Measurements from ENCODE around the gene SLC39A5.
A peak's percentile ranks its signal among the peaks of the same experiment; 100 is the strongest.
"Not testable (repeated sequence)": the region's sequence is repeated elsewhere in the genome, so short reads cannot be mapped to it uniquely, and the experiment has no call there.

SLC39A5 gene

DNA sequence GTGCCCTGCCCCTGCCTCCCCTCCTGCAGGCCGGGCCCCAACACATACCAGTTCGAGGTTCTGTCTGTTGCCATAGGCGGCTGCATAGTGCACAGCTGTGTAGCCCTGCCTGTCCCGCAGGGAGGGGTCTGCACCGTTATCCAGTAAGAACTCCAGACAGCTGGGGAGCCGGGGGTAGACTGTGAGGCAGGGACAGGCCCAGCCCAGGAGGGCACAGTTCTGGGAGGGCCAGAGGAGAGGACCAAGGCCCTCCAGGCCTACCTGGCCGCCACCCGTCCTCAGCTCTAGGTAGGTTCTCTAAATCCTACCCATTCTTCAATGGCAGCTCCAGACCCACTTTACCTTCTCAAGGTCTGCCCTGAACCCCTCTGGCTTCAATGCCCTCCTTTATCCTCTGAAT, 18.9 kb downstream of the SLC39A5 start:
- DNase-seq: no peak

DNA sequence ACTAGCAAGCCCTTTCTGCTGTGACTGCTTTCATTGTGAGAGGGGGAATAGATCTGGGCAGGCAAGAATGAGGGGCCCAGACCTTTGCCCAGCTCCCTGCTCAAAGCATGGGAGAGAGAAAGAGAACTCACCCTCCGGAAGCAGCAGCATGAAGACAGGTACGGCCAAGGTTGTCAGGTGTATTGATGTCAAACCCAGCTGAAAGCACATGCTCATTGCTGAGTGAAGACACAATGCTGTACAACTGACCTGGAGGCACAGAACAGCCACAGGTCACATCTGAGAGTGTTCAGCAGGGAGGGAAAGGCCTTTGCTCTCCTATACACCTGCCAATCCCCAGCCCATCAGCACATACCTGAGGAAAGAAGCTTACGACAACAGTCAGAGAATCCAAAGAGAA, 22.8 kb downstream of the SLC39A5 start:
- no peak for DNase-seq

DNA sequence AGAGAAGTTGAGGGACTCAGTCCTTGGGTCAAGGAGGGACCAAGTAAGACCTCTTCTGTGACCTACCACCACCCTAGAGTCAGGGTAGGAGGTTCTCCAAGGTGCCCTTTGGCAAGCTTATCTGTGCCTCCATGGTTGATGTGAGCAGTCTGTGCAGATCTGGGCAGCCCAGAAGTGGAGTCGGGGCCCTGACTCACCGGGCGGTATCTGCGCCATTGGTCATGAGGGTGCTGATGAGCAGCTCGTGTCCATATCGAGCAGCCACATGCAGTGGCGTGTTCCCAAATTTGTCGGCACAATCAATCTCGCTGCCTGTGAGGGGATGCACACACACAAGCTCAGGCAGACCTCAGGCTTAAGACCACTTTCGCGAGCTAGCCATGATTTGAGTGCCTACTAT, 23.2 kb downstream of the SLC39A5 start:
- no peak for DNase-seq

DNA sequence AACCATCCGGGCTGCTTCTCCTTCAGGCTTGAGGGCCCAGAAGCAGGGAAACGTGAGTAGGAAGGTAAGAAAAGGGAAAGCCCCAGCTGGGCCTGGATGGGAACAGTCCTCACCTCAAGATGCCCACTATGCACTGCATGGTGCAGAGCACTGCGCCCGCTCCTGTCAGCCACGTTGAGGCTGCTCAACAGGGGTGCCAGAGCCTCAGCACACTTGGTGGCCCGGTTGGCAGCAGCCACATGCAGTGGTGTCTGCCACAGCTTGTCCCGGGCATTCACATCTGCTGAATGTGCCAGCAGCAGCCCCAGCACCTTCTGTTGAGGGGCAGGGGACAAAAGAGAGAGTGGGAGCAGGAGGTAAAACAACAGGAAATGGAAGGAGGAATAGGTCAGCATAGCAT, 25.8 kb downstream of the SLC39A5 start:
- DNase-seq: no peak

DNA sequence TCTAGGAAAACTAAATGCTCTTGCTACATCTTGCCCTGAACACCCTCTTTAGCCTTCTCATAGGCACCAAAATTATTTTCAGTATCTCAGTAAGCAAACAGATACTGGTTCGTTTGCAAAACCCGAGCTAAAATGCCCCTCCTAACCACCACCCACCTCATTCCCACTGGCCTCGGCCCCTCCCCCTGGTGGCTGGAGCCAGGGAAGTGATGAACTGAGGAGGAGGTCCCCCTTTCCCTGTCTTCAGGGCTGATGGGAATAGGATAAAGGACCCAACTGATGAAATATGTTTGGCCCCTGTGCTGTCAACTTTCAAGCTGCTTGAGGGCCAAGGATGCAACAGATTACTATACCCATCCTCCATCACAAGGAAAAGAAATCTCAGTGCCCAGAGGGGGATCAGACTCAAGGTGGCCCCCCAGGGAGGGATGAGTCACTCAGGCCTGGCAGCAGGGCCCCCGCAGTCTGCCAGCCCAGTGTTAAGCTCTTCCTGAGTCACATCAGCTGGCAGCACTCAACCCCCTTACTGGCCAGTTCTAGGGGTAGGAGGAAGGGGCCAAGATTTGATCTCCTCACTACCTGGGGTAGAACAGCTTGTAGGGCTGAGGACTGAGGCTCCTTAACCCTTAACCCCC, 26.6 kb downstream of the SLC39A5 start:
- no peak for DNase-seq

DNA sequence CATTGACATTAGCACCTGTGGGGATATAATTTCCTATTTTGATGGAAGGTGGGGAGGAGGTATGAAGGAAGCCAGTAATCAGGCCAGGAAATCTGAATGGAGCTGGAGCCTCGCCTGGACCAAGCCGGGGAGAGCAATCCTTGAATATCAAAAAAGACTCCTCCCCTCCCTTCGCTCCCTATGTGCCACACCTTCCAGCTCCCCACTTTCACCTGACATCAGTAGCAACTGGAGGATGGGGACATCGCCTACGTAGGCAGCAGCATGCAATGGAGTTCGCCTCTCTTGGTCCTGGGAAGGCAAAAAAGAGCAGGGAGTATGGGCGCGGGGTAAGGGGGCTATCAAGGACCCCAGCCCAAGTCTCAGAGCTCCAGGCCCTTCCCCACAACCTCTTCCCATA, 27.2 kb downstream of the SLC39A5 start:
- no peak for DNase-seq

DNA sequence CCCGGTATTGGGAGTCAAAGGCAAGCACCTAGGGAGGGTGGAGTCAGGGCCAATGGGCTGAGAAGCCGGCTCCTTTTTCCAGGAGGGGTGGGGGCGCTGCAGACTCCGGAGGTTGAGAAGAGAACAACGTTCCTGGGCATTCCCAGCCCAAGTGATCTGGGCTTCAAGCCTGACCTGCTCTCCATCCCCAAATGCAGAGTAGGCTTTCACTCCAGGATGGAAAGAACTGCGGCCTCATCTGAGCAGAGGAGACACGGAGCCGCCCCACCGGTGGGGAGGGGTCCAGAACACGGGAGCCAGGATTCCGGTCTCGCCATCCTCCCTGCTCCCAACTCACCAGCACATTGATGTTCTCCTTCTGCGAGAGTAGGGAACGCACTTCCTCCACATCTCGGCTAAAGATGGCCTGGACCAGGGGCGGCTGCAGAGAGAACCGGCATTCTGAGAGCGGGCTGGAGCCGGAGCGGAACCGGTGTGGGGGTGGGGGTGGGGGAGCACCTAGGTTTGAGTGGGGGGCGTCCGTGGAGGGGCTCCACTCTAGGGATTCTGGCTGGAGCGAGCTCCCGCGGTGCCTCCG, 27.7 kb downstream of the SLC39A5 start:
- peak; percentile 14 to 29 for DNase-seq

DNA sequence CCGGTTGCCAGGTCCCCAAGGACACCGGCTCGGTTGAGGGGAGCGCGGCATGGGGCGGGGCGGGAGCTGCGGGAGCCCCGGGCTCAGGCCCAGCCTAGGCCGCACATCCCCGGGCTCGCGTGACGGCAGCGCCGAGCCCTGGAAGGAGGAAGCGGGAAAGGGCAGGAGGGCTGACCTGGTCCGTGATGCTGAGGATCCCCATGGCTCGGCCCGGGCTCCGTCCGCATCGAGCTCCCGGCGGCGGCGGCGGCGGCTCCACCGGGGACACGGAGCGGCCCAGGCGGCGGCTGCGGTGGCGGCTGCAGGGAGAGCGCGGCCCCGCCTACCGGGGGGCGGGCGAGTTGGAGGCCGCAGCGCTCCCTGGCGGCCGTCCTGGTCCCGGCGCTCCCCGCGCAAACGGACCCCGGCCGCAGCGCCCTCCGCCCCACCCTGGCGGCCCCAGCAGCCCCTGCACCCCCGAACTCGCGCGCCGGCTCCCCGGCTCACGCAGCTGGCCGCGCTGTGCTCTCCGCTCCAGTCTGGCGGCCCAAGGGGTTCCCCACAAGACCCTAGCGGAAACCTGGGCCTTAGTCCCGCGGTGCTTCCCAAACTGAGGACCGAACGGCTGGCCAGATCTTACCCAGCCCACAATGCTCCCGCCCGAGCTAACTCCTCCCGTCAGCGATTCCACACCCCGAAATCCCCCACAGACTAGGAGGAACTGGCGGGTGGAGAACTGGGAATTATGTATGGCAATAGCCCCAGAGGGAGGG, 28.4 kb downstream of the SLC39A5 start, which contains the start of gene ANKRD52:
TSS of gene ANKRD52 (minus strand) at position 317 of the 752 bp plus-strand sequence. CDS start at position 202, 115 bp downstream.
- peak; percentile 66 to 78 for DNase-seq

DNA sequence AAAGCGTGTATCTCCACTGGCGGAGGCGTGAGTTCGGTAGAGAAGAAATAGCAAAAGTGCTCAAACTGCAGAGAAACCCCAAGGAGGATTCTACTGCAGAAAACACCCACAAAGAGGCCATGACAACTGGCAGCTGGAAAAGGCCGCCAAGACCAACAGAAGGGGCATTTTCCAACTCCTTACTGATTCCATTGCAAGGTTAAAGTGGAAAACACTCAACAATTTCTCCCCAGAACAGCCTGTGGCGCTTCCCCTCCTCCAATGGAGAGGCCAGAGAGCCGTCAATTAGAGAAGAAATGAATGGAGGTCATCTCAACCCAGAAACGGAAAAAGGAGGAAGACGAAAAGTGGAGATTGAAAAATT, 29.0 kb downstream of the SLC39A5 start:
- no peak for DNase-seq

DNA sequence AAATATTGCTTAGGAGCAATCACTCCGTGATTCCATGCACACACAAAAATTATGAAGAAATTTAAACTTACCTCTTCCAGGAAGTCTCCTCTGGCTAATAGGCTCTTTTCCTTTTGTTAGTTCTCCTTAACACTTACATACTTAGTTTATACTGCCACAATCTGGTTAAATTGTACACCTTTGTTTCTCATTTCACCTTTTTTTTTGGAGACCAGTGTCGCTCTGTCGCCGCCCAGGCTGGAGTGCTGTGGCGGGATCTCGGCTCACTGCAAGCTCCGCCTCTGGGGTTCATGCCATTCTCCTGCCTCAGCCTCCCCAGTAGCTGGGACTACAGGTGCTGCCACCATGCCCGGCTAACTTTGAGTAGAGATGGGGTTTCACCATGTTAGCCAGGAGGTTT, 30.5 kb downstream of the SLC39A5 start:
- no peak for DNase-seq

DNA sequence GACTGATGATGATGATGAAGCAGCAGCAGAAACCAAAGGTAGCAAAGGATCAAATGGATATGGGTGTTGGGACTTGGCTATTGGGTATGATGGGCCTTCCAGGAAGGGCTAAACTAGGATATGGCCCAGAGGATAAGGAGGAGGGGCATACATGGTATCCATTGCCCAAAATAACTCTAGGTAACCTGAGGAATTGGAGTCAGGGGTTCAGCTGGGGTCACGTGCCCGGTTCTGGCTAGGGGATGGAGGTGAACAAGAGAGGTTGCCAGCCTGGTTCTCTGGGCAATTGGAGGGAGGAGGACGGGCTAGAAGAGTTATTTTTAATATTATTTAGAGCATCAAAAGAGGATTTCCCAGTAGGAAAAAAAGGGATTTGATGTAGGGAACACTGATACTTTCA, 31.1 kb downstream of the SLC39A5 start:
- no peak for DNase-seq

DNA sequence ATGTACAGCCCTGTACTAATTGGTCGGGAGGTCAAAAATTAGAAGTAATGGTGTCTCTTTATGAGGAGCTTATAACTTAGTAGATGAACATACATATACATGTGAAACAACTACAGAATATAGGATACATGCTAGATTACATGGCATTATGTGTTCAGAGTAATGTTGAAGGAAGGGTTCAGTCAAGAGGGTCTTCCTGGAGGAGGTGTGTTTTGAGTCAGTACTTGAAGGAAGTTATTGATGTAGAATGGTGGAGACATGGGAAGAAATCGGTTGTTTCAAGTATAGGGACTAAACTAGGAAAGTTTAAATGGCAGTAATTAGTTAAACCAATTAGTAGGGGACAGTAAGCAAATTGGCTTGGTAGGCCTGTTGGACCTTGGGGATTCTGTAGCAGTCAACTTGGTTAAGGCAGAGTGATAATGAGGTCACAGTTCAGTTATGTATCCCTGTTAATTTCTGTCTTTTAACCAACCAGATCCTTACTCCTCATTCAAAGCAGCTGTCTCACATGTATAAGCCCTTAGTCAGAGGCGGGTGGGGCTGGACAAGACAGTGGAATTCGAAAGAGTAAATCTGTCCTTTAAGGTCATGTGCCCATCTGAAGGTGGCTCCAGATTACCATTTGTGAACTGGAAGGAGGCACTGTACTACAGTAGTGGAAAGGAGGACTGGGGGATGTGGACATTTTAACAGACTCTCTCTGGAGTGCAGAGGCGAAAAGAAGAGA, 31.8 kb downstream of the SLC39A5 start:
- no peak for DNase-seq

DNA sequence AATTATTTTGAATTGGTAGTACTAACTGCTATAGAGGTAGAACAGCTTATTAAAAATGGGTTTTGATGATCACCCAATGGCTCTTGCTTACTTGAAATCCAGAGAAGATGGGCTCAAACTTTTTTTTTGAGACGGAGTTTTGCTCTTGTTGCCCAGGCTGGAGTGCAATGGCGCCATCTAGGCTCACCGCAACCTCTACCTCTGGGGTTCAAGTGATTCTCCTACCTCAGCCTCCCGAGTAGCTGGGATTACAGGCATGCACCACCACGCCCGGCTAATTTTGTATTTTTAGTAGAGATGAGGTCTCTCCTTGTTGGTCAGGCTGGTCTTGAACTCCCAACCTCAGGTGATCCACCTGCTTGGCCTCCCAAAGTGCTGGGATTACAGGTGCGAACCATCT, 33.1 kb downstream of the SLC39A5 start:
- DNase-seq: not testable (repeated sequence)

DNA sequence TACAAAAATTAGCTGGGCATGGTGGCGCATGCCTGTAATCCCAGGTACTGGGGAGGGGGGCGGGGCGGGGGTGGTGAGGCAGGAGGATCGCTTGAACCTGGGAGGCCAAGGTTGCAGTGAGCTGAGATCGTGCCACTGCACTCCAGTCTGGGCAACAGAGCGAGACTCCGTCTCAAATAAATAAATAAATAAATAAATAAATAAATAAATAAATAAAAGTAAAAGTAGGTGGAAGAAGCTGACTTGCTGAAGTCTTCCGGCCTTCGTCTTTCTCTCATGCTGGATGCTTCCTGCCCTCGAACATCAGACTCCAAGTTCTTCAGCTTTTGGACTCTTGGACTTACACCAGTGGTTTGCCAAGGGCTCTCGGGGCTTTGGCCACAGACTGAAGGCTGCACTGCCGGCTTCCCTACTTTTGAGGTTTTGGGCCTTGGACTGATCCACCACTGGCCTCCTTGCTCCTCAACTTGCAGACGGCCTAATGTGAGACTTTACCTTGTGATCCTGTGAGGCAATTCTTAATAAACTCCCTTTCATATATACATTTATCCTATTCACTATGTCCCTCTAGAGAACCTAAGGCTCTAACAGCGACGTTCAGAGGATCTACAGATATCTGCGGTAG, 36.3 kb downstream of the SLC39A5 start:
- not testable (repeated sequence) for DNase-seq

DNA sequence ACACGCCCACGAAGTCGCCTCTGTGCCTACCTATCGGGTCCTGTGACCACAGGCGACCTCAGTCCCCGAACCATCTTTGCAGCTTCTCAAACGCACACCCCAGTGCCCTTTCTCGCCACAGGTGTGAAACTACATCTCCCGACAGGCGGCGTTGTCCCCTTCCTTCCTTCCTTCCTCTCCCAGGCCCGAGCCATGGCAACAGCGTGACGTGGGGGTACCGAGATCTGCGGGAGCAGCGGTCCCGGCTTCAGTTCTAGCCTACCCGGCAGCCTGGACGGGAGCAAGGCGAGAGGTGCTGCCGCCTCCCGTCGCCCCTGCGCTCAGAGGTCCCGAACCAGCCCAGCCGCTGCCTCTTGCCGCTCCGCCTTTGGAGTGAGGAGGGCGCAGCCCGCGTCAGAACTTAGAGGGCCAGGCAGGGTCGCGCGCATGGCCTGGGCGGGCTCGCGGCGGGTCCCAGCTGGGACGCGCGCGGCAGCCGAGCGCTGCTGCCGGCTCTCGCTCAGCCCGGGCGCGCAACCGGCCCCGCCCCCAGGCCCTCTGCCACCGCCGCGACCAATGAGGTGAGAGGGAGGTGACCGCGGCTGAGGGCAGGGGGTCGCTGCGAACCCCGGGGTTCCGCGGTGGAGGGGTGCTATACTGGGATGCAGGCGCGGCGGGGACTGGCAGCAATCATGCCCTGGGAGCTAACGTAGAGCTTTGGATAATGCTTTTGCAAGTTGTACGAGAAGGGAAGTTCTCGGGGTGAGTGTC, 37.0 kb downstream of the SLC39A5 start, which contains the start of gene COQ10A:
TSS of gene COQ10A (plus strand) at position 250 of the 750 bp plus-strand sequence. CDS start at position 427, 177 bp downstream.
- DNase-seq: peak; percentile 85 to 87

DNA sequence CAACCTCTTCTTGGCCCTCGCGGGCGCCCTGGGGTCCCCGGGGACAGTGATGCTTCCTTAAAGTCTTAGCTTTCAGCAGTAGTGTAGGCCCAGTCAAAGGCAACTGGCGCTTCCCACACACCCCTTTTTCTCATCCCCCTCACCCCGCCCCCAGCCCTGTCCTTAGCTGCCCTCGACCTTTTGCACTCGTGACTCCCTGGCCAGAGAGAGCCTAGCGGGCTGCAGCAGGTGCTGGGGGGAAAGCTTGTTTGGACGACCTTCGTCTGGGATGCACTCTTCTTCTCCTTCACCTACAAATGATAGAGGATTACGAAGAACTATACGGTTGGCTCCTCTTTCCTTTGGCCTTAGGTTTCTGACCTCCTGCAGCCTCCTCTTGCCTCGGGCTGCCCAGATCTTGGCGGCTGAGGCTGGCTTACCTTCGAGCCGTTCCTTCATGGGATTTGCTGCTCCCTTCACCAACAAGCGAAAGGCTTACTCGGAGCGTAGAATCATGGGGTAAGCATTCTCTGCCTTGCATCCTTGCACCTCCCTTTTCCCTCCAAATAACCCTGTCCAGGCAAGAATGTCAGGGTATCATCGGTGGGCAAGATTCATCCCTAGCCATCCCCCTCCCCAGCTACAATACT, 37.7 kb downstream of the SLC39A5 start:
- no peak for DNase-seq

DNA sequence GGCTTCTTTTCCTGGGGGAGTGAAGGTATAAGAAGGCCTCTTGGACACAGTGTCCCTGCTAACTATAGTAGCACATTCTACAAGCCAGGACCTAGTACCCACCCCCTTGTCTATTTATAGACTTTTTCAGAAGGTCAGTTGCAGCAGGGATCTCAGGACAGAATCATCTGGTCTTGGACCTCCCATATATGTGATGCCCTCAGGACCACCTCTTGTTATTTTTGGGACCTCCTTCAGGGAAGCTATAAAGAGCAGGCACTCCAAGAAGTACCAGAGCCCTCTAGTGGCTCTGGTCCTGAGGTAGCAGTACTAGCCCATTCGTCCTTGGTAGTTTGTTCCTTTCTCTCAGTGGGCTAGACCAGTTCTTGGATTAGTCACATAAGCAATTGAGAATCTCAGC, 41.2 kb downstream of the SLC39A5 start:
- peak in 1 of 2 experiments; percentile 4 for DNase-seq

DNA sequence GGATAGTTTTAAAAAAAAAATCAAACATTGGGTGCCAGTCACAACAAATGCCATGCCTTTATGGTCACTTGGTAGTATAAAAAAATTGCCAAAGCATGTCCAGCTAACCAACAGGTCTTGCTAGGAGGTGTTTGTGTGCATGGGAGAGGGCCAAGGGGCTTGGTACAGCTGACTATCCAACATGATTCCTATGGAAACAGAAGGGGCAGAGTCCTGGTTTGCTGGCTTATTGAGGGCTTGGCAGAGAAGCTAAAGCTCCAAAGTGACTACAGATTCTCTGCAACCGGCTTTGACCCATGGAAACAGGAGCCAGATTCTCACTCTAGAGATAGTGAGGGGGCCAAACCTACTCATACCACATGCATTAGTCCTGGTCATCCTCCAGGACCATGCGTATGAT, 42.6 kb downstream of the SLC39A5 start:
- DNase-seq: not testable (repeated sequence)

DNA sequence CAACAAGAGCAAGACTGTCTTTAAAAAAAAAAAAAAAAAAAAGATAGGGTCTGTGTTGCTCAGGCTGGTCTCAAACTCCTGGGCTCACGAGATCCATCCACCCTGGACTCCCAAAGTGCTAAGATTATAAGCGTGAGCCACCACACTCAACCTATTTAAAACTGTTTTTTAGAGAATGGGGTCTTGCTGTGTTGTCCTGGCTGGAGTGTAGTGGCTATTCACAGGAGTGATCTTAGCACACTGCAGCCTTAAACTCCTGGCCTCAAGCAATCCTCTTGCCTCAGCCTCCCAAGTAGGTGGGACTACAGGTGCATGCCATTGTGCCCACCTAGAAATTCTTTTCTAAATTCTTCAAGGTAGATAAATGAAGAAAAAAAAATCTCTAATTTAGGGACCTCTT, 44.4 kb downstream of the SLC39A5 start:
- no peak for DNase-seq

DNA sequence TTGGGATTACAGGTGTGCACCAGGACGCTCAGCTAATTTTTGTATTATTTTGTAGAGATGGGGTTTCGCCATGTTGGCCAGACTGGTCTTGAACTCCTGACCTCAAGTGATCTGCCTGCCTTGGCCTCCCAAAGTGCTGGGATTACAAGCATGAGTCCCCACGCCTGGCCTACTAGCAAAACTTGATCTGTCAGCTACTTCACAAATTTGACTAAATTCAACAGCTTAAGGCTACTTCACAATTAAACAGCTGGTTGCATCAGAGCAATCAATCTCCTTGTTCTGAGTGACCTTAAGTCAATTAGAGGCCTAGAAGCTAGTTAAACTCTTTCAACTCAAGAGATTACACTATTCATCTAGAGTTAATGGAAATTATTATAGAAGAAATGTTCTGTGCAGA, 49.1 kb downstream of the SLC39A5 start:
- no peak for DNase-seq

DNA sequence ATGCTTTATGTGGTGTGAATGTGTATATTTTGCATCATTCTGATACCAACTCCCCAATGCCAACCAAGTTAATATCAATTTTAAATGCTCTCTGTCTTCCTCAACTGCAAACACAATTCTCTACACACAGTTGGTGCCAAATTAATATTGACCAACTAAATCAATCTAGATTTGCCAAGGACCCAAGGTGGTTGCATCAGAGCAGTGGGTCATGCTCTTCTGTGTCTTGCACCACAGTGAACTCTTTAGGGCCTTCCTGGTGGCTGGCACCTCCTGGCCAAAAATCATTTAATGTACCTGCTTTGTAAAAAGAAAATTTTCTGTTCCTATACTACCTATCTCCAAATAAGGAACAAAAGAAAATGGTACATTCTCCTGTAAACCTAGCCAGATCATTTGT, 51.0 kb downstream of the SLC39A5 start:
- no peak for DNase-seq

DNA sequence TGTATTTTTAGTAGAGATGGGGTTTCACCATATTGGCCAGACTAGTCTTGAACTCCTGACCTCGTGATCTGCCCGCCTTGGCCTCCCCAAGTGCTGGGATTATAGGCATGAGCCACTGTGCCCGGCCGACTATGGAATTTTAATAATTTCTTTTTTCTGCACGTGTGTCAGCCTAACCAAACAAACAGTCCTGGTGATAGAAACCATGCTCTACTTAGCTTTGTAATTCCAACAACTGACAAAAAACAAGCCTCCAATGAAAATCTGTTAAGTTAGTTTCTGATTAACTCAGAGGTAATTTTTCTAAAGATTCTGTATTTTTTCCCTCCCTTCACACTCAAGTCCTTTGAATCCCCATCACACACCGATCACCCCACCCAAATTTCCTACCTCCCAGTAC, 52.2 kb downstream of the SLC39A5 start:
- no peak for DNase-seq

All from NCI-H1930 (cell line).